ENCODE results near the gene IGFBP2.

GRCh38 chr2:216607277-216607560, 26.0 kb upstream of the IGFBP2 start:
- no peak for TF ChIP-seq POLR2A (IDR thresholded peaks at IDR 0.05)
- TF ChIP-seq, protein P1, sequence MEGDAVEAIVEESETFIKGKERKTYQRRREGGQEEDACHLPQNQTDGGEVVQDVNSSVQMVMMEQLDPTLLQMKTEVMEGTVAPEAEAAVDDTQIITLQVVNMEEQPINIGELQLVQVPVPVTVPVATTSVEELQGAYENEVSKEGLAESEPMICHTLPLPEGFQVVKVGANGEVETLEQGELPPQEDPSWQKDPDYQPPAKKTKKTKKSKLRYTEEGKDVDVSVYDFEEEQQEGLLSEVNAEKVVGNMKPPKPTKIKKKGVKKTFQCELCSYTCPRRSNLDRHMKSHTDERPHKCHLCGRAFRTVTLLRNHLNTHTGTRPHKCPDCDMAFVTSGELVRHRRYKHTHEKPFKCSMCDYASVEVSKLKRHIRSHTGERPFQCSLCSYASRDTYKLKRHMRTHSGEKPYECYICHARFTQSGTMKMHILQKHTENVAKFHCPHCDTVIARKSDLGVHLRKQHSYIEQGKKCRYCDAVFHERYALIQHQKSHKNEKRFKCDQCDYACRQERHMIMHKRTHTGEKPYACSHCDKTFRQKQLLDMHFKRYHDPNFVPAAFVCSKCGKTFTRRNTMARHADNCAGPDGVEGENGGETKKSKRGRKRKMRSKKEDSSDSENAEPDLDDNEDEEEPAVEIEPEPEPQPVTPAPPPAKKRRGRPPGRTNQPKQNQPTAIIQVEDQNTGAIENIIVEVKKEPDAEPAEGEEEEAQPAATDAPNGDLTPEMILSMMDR (IDR thresholded peaks at IDR 0.05), result no peak
- TF ChIP-seq POLR2AphosphoS5 (IDR thresholded peaks at IDR 0.05), result no peak

Data from stomach (tissue), 4 donors.